ENCODE measurements around the gene TMEM38A. TPM values are rescaled to one million over a fixed set of nuclear protein-coding genes. Genes with fewer than 3 reads are reported as not detected.

The TMEM38A gene
- total RNA-seq, 1 donor from 2014 or later: 2.2 TPM

GRCh38 chr19:16628183-16628983, 32.6 kb upstream of the TMEM38A start, which contains the start of gene MED26:
Gene MED26, minus strand, starts transcription at chr19:16628204. Its CDS starts 261 bp downstream, at chr19:16627943.
- FAIRE-seq (no peak), DNase-seq (ENCODE audit: low read depth) (peak; percentile 68)
- Mint-ChIP-seq H3K27me3 (ENCODE audit: low read depth, unreplicated experiment) (no peaks in the 10 kb centered on the region), H3K4me1 (ENCODE audit: low read depth, unreplicated experiment) (peaks cover 12% of the 10 kb centered on the region), H3K36me3 (ENCODE audit: low read depth, unreplicated experiment) (peaks cover 8% of the 10 kb centered on the region), H3K27ac (ENCODE audit: unreplicated experiment) (peak within 1 kb of the TSS; percentile 91), H3K9me3 (ENCODE audit: unreplicated experiment) (peaks cover 3% of the 10 kb centered on the region), H3K4me3 (ENCODE audit: unreplicated experiment) (peak within 1 kb of the TSS; percentile 95)
- H3K27ac ChIP-seq (ENCODE audit: low read depth, low read length): peak within 1 kb of the TSS; percentile 86
- peaks cover 45% of the 10 kb centered on the region for H3K79me2 ChIP-seq (ENCODE audit: insufficient read depth, low read length)
- peaks cover 10% of the 10 kb centered on the region for H3K4me1 ChIP-seq (ENCODE audit: insufficient read depth, low read length)
- no peak for TF ChIP-seq EZH2 (IDR thresholded peaks at IDR 0.05; ENCODE audit: insufficient read depth, low read length)
- TF ChIP-seq CTCF (IDR thresholded peaks at IDR 0.05; ENCODE audit: insufficient read depth, low read depth, low read length): no peak
- H4K20me1 ChIP-seq (ENCODE audit: insufficient read depth, low read length): peaks cover 43% of the 10 kb centered on the region
- H3K4me2 ChIP-seq (ENCODE audit: low read length): peak within 1 kb of the TSS; percentile 97
- H3K9me3 ChIP-seq (ENCODE audit: insufficient read depth, low read depth, low read length): peaks cover 3% of the 10 kb centered on the region
- H3K9ac ChIP-seq (ENCODE audit: low read length): peak within 1 kb of the TSS; percentile 99
- H2AFZ ChIP-seq (ENCODE audit: low read depth, low read length): peak within 1 kb of the TSS; percentile 83
- no peaks in the 10 kb centered on the region for H3K27me3 ChIP-seq (ENCODE audit: insufficient read depth, low read length)
- peaks cover 11% of the 10 kb centered on the region for H3K36me3 ChIP-seq (ENCODE audit: insufficient read depth, low read length)
- H3K4me3 ChIP-seq (ENCODE audit: insufficient read depth, low read depth, low read length): peak within 1 kb of the TSS; percentile 87

DNA sequence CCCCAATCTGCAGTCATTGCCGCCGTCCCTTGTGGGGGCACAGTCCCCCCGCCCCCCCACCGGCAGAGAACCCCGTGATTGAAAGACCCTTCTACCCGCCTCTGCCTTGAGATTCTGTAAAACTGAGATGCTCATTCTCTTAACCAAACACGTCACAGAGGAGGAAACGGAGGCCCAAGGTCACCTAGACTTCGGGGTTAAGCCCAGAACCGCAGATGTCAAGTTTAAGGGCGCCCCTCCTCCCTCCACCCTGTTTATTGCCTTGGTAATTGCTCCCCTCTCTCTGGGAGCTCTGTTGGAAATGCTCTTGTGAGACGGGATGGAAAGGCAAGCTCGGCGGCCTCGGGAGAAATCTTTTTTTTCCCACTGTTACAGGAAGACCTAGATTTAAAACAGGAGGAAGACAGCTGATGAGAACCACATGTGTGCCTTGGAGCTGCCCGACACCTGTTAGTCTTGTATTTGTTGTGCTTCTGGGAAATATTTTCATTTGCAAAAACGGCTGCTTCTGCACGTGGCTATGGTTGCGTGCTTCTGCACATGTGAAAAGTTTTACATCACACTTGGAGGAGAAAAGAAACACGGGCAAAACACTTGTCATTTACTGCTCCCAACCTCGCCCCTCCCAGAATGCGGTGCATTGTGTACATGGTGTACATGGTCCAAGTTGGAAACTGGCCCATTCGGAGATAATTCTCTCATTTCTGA, 31.8 kb upstream of the TMEM38A start:
- peak overlapping the region; percentile 95 for H3K4me3 Mint-ChIP-seq (ENCODE audit: unreplicated experiment)
- H3K36me3 Mint-ChIP-seq (ENCODE audit: low read depth, unreplicated experiment): peaks cover 8% of the 10 kb centered on the region
- TF ChIP-seq EZH2 (IDR thresholded peaks at IDR 0.05; ENCODE audit: insufficient read depth, low read length): no peak
- TF ChIP-seq CTCF (IDR thresholded peaks at IDR 0.05; ENCODE audit: insufficient read depth, low read depth, low read length): no peak
- DNase-seq (ENCODE audit: low read depth) (no peak), FAIRE-seq (no peak)
- Histone ChIP-seq H3K4me2 (ENCODE audit: low read length) (peak overlapping the region; percentile 86), H3K79me2 (ENCODE audit: insufficient read depth, low read length) (peaks cover 44% of the 10 kb centered on the region), H3K4me1 (ENCODE audit: insufficient read depth, low read length) (peaks cover 10% of the 10 kb centered on the region), H3K27ac (ENCODE audit: low read depth, low read length) (peak overlapping the region; percentile 86), H2AFZ (ENCODE audit: low read depth, low read length) (peak overlapping the region; percentile 83), H3K36me3 (ENCODE audit: insufficient read depth, low read length) (peaks cover 9% of the 10 kb centered on the region), H3K9me3 (ENCODE audit: insufficient read depth, low read depth, low read length) (peaks cover 3% of the 10 kb centered on the region), H4K20me1 (ENCODE audit: insufficient read depth, low read length) (peaks cover 36% of the 10 kb centered on the region), H3K27me3 (ENCODE audit: insufficient read depth, low read length) (no peaks in the 10 kb centered on the region), H3K9ac (ENCODE audit: low read length) (peak overlapping the region; percentile 93), H3K4me3 (ENCODE audit: insufficient read depth, low read depth, low read length) (peak overlapping the region; percentile 87)
- H3K27me3 Mint-ChIP-seq (ENCODE audit: low read depth, unreplicated experiment): no peaks in the 10 kb centered on the region
- H3K27ac Mint-ChIP-seq (ENCODE audit: unreplicated experiment): peak overlapping the region; percentile 78
- peaks cover 3% of the 10 kb centered on the region for H3K9me3 Mint-ChIP-seq (ENCODE audit: unreplicated experiment)
- peaks cover 12% of the 10 kb centered on the region for H3K4me1 Mint-ChIP-seq (ENCODE audit: low read depth, unreplicated experiment)
